Airway epithelial cell (primary cell): ENCODE measurements around the gene DAZL. TPM values are rescaled to one million over a fixed set of nuclear protein-coding genes. Genes with fewer than 3 reads are reported as not detected.

Experiments
- total RNA-seq: library from RNA; depleted of rRNA; stranded (reverse); fragments of >200 nt; gene quantifications from 2 replicates; pipeline ENCODE4 v1.2.3, GENCODE V29; 2015

The DAZL gene
- not detected in 2 replicates for total RNA-seq

GRCh38 chr3:16604887-16605602, at the start of gene DAZL:
DAZL (minus strand) TSS chr3:16605423; CDS start chr3:16605205, 218 bp downstream.

Other genes starting within 250 kb of the DAZL start
- gene RFTN1, start 91.7 kb downstream of the DAZL start, total RNA-seq = 16.0 and 24.4 TPM in 2 replicates